ENCODE data around the gene RPS18. TPM values are rescaled to one million over a fixed set of nuclear protein-coding genes. Genes with fewer than 3 reads are reported as not detected.
A peak's percentile ranks its signal among the peaks of the same experiment; 100 is the strongest.

RPS18 gene
- polyA plus RNA-seq, 2 of the 4 experiments (the other 2 are of a cell fraction): 3,426 to 3,611 TPM

GRCh38 chr6:33298773-33299236 lies 26.9 kb downstream of the RPS18 start, which contains the start of gene RGL2:
RGL2 (minus strand) TSS chr6:33298942; CDS start chr6:33298610, 332 bp downstream.
- H3K27ac ChIP-seq: peak within 1 kb of the TSS; percentile 72 to 98
- ChIA-PET POLR2A (interaction anchor here (0.7 to 1.6 kb wide), 9 partner anchors 10 to 327 kb away, joined by 3 to 20 read pairs (median 3); partner anchors contain the start of genes PFDN6, RPS18, VPS52 and WDR46), CTCF (interaction anchor here (0.9 to 3.8 kb wide), 8 partner anchors 8 to 108 kb away, joined by 3 to 40 read pairs (median 7); partner anchors contain the start of genes B3GALT4, PFDN6, RPS18 and TAPBP)
- no peaks in the 10 kb centered on the region for H3K9me3 ChIP-seq
- DNase-seq (ENCODE audit: low read depth in 1 of 2, low spot score in 1 of 2) (peak in 1 of 2 experiments; percentile 40), FAIRE-seq (no peak), ATAC-seq (peak; percentile 33 to 54)
- no peak for TF ChIP-seq NFE2L2 (conservative IDR thresholded peaks at IDR 0.05; ENCODE audit: low read length)
- no peak for TF ChIP-seq MYC (IDR thresholded peaks at IDR 0.05; ENCODE audit: borderline replicate concordance, low read length)
- TF ChIP-seq EP300 (IDR thresholded peaks at IDR 0.05): no peak
- no peak for TF ChIP-seq RNF2 (IDR thresholded peaks at IDR 0.05; ENCODE audit: borderline replicate concordance, low read depth)
- TF ChIP-seq NPAS2 (CRISPR knock-in tag; IDR thresholded peaks at IDR 0.05; ENCODE audit: borderline replicate concordance): no peak
- no peak for TF ChIP-seq NR3C1 (IDR thresholded peaks at IDR 0.05)
- TF ChIP-seq HOXB13 (CRISPR knock-in tag; IDR thresholded peaks at IDR 0.05; ENCODE audit: low read depth): no peak
- TF ChIP-seq CBX2 (IDR thresholded peaks at IDR 0.05; ENCODE audit: borderline replicate concordance, low read depth): no peak
- no peak for TF ChIP-seq FOSL2 (IDR thresholded peaks at IDR 0.05)
- no peak for TF ChIP-seq FOSL2 (CRISPR knock-in tag; IDR thresholded peaks at IDR 0.05)
- peaks cover 4% of the 10 kb centered on the region; the same call in 1 of the 3 replicates for H3K4me1 ChIP-seq
- H3K4me2 ChIP-seq: peak within 1 kb of the TSS; percentile 86
- peak within 1 kb of the TSS; percentile 53 for H3K4me3 ChIP-seq
- WGBS (ENCODE audit: missing lambda C conversion rate): 0% methylated on average over 10 of the region's 34 CpGs

- ATAC-seq: peak; percentile 80
- peak overlapping the region; percentile 53 for H3K4me3 ChIP-seq
- peaks cover 4% of the 10 kb centered on the region; the same call in 1 of the 3 replicates for H3K4me1 ChIP-seq
- CTCF ChIA-PET: interaction anchor here (0.6 to 3.8 kb wide), 11 partner anchors 9 to 107 kb away, joined by 3 to 40 read pairs (median 6); partner anchors contain the start of genes B3GALT4, PFDN6, RPS18 and TAPBP
- POLR2A ChIA-PET: interaction anchor here (0.7 to 1.6 kb wide), 12 partner anchors 9 to 327 kb away, joined by 3 to 20 read pairs (median 4); partner anchors contain the start of genes B3GALT4, PFDN6, RPS18 and TAPBP
- DNase-seq (ENCODE audit: low read depth in 1 of 2, low spot score in 1 of 2): peak; percentile 74 to 89
- peak overlapping the region; percentile 72 to 98 for H3K27ac ChIP-seq
- FAIRE-seq: no peak
- H3K9me3 ChIP-seq: no peaks in the 10 kb centered on the region
- TF ChIP-seq MAX (IDR thresholded peaks at IDR 0.05) (0 out of 2 replicates have a peak, but pooled peaks have one; percentile 12), POLR2AphosphoS2 (conservative IDR thresholded peaks at IDR 0.05; ENCODE audit: low read length) (0 out of 2 replicates have a peak, but pooled peaks have one; percentile 73), PBX3 (IDR thresholded peaks at IDR 0.05) (peak; percentile 66; the same call in 1 of the 2 replicates), POLR2A (IDR thresholded peaks at IDR 0.05; ENCODE audit: low read length) (peak; percentile 83), JUN (IDR thresholded peaks at IDR 0.05) (peak; percentile 77 to 83; a peak in 4 of 5 replicates), FOSL2 (IDR thresholded peaks at IDR 0.05) (no peak), FOSL2 (CRISPR knock-in tag; IDR thresholded peaks at IDR 0.05) (no peak), PHF8 (IDR thresholded peaks at IDR 0.05; ENCODE audit: borderline replicate concordance, low read depth) (peak; percentile 49; the same call in 1 of the 2 replicates), RFX5 (IDR thresholded peaks at IDR 0.05) (no peak), USF2 (IDR thresholded peaks at IDR 0.05) (no peak), BCL3 (IDR thresholded peaks at IDR 0.05) (peak; percentile 72; the same call in 1 of the 3 replicates), RAD21 (conservative IDR thresholded peaks at IDR 0.05 in 1 of 2, IDR thresholded peaks at IDR 0.05 in 1 of 2) (peak; percentile 31; a peak in 1 of 5 replicates), CTCF (IDR thresholded peaks at IDR 0.05) (peak; percentile 63), E2F6 (IDR thresholded peaks at IDR 0.05; ENCODE audit: borderline replicate concordance, low read depth) (0 out of 2 replicates have a peak, but pooled peaks have one; percentile 40)
- H3K4me2 ChIP-seq: peak overlapping the region; percentile 86
- under 1% methylated on average over 34 of the region's 54 CpGs for WGBS (ENCODE audit: missing lambda C conversion rate)
Observed at GRCh38 chr6:33299237-33299944, 27.5 kb downstream of the RPS18 start.
